DND-41 (cell line): ENCODE measurements around the gene MCM3.

ENCODE experiments used
- ATAC-seq: fragments of 200-7000 bp; cut with Tn5 transposase; 3 replicates; pipeline ENCODE4 v1.9.1; 2021; ENCODE audit warnings: low read depth; ENCODE audit not compliant: insufficient read depth
- DNase-seq: peaks from one replicate; pipeline ENCODE4 v3.0.0-alpha.2; 2020
- H2AFZ ChIP-seq: 2 replicates; pipeline ENCODE4 v1.6.0; 2012; ENCODE audit warnings: low read depth, low read length
- H3K27ac ChIP-seq: 2 replicates; pipeline ENCODE4 v1.5.1; 2012; ENCODE audit warnings: low read length, inconsistent platforms
- H3K27me3 ChIP-seq: fragments of 200-600 bp; sonication (generic); 2 replicates; pipeline ENCODE4 v1.6.0; 2012; ENCODE audit warnings: low read length, mild to moderate bottlenecking, inconsistent platforms; ENCODE audit not compliant: insufficient read depth, poor library complexity
- H3K36me3 ChIP-seq: 2 replicates; pipeline ENCODE4 v1.5.1; 2012; ENCODE audit warnings: low read length, inconsistent platforms; ENCODE audit not compliant: insufficient read depth
- H3K4me1 ChIP-seq: 2 replicates; pipeline ENCODE4 v1.5.1; 2012; ENCODE audit warnings: mild to moderate bottlenecking, low read length; ENCODE audit not compliant: insufficient read depth
- H3K4me2 ChIP-seq: 2 replicates; pipeline ENCODE4 v1.6.0; 2012; ENCODE audit warnings: mild to moderate bottlenecking, moderate library complexity, low read length, inconsistent platforms; ENCODE audit not compliant: insufficient read depth
- H3K4me3 ChIP-seq, 2 experiments: fragments of 200-600 bp in 1 of 2; shearing (Covaris generic) in 1 of 2; 2 replicates each; pipeline ENCODE4 v1.5.1; 2012 to 2016; ENCODE audit warnings: inconsistent platforms in 2 of 2, low read length in 2 of 2, mild to moderate bottlenecking in 2 of 2, low read depth in 1 of 2, moderate library complexity in 1 of 2
- H3K79me2 ChIP-seq: 2 replicates; pipeline ENCODE4 v1.6.0; 2012; ENCODE audit warnings: low read length, inconsistent platforms; ENCODE audit not compliant: insufficient read depth
- H3K9ac ChIP-seq: 2 replicates; pipeline ENCODE4 v1.6.0; 2012; ENCODE audit warnings: low read depth, mild to moderate bottlenecking, inconsistent platforms, low read length, moderate library complexity
- H3K9me3 ChIP-seq: 2 replicates; pipeline ENCODE4 v1.5.1; 2012; ENCODE audit warnings: low read length, moderate library complexity, mild to moderate bottlenecking, inconsistent platforms; ENCODE audit not compliant: insufficient read depth, severe bottlenecking
- H4K20me1 ChIP-seq: 2 replicates; pipeline ENCODE4 v1.6.0; 2012; ENCODE audit warnings: low read length; ENCODE audit not compliant: insufficient read depth
- CTCF ChIP-seq: IDR thresholded peaks from 2 replicates; pipeline ENCODE4 v1.5.1; 2012; ENCODE audit warnings: borderline replicate concordance, low read length, moderate library complexity, mild to moderate bottlenecking; ENCODE audit not compliant: poor library complexity, severe bottlenecking; ENCODE audit errors: extremely low read depth
- EZH2 ChIP-seq: IDR thresholded peaks from 3 replicates; pipeline ENCODE4 v1.6.1; 2012; ENCODE audit warnings: borderline replicate concordance, low read depth, mild to moderate bottlenecking, moderate library complexity, low read length, inconsistent platforms; ENCODE audit not compliant: severe bottlenecking

Gene MCM3

GRCh38 chr6:52243282-52243893, 41.2 kb downstream of the MCM3 start:
- no peaks in the 10 kb centered on the region for H3K79me2 ChIP-seq
- ATAC-seq (no peak), DNase-seq (no peak)
- no peaks in the 10 kb centered on the region for H3K9me3 ChIP-seq
- H3K27ac ChIP-seq, result no peak overlapping the region
- H4K20me1 ChIP-seq, result no peaks in the 10 kb centered on the region
- H3K4me2 ChIP-seq, result no peak overlapping the region
- H3K9ac ChIP-seq, result no peak overlapping the region
- no peak overlapping the region for H3K4me3 ChIP-seq
- no peaks in the 10 kb centered on the region for H3K36me3 ChIP-seq
- H3K27me3 ChIP-seq, result no peaks in the 10 kb centered on the region
- H2AFZ ChIP-seq, result no peak overlapping the region
- peaks cover 13% of the 10 kb centered on the region for H3K4me1 ChIP-seq
- TF ChIP-seq CTCF, result no peak
- TF ChIP-seq EZH2, result no peak

- no peak overlapping the region for H3K27ac ChIP-seq
- H3K79me2 ChIP-seq, result no peaks in the 10 kb centered on the region
- H3K4me1 ChIP-seq, result peaks cover 13% of the 10 kb centered on the region
- no peak overlapping the region for H3K4me2 ChIP-seq
- no peak overlapping the region for H3K4me3 ChIP-seq
- no peaks in the 10 kb centered on the region for H3K9me3 ChIP-seq
- no peaks in the 10 kb centered on the region for H3K27me3 ChIP-seq
- H3K36me3 ChIP-seq, result no peaks in the 10 kb centered on the region
- ATAC-seq, result peak; percentile 82
- no peak overlapping the region for H2AFZ ChIP-seq
- H3K9ac ChIP-seq, result no peak overlapping the region
- TF ChIP-seq CTCF (no peak), EZH2 (no peak)
- no peak for DNase-seq
- no peaks in the 10 kb centered on the region for H4K20me1 ChIP-seq
Measured at GRCh38 chr6:52241819-52242218, 42.7 kb downstream of the MCM3 start.

GRCh38 chr6:52233975-52234823, 50.3 kb downstream of the MCM3 start:
- no peak overlapping the region for H3K9ac ChIP-seq
- TF ChIP-seq CTCF (peak; percentile 86), EZH2 (no peak)
- peak; percentile 90 for ATAC-seq
- no peak overlapping the region for H3K4me3 ChIP-seq
- H3K27me3 ChIP-seq, result no peaks in the 10 kb centered on the region
- H3K36me3 ChIP-seq, result no peaks in the 10 kb centered on the region
- H3K9me3 ChIP-seq, result no peaks in the 10 kb centered on the region
- H2AFZ ChIP-seq, result peak overlapping the region; percentile 24; the same call in 1 of the 2 replicates
- no peak overlapping the region for H3K27ac ChIP-seq
- H3K4me1 ChIP-seq, result peaks cover 8% of the 10 kb centered on the region
- peak; percentile 57 for DNase-seq
- no peak overlapping the region for H3K4me2 ChIP-seq
- H4K20me1 ChIP-seq, result no peaks in the 10 kb centered on the region
- H3K79me2 ChIP-seq, result no peaks in the 10 kb centered on the region
